HUDEP-2 (cell line): ENCODE data around the gene E2F8.

Source experiments
- DNase-seq, 76 experiments: peaks; one replicate each; lab custom pipeline; 2025; ENCODE audit not compliant: unreplicated experiment in 76 of 76; lab: John Stamatoyannopoulos, UW

The E2F8 gene

GRCh38 chr11:19225581-19225980 lies 15.2 kb downstream of the E2F8 start:
- no peak for DNase-seq

- no peak for DNase-seq
Measured at GRCh38 chr11:19225123-19225522, 15.6 kb downstream of the E2F8 start.

GRCh38 chr11:19220903-19221724 lies 19.6 kb downstream of the E2F8 start:
- no peak for DNase-seq

GRCh38 chr11:19218786-19219460 lies 21.8 kb downstream of the E2F8 start:
- no peak for DNase-seq

GRCh38 chr11:19218216-19218615 lies 22.5 kb downstream of the E2F8 start:
- no peak for DNase-seq

GRCh38 chr11:19216709-19217374 lies 23.9 kb downstream of the E2F8 start:
- no peak for DNase-seq

GRCh38 chr11:19216021-19216420 lies 24.7 kb downstream of the E2F8 start:
- no peak for DNase-seq

GRCh38 chr11:19209617-19210370 lies 31.0 kb downstream of the E2F8 start:
- DNase-seq = no peak

- DNase-seq = peak in 3 of 76 experiments; percentile 4 to 9 (median 6)
Measured at GRCh38 chr11:19208959-19209546, 31.7 kb downstream of the E2F8 start.

GRCh38 chr11:19208181-19208580 lies 32.6 kb downstream of the E2F8 start:
- DNase-seq = no peak

GRCh38 chr11:19204836-19205235 lies 35.9 kb downstream of the E2F8 start:
- DNase-seq = no peak

GRCh38 chr11:19201737-19202605 lies 38.8 kb downstream of the E2F8 start, which contains the start of gene CSRP3:
Gene CSRP3 (minus strand): TSS chr11:19201983. CDS start chr11:19192448, 9,535 bp downstream.
- no peak for DNase-seq

GRCh38 chr11:19200410-19201201 lies 40.1 kb downstream of the E2F8 start:
- peak in 61 of 76 experiments; percentile 5 to 76 (median 42) for DNase-seq

GRCh38 chr11:19199771-19200170 lies 41.0 kb downstream of the E2F8 start:
- DNase-seq = no peak

GRCh38 chr11:19199048-19199447 lies 41.7 kb downstream of the E2F8 start:
- DNase-seq = no peak

- no peak for DNase-seq
Measured at GRCh38 chr11:19196432-19196831, 44.3 kb downstream of the E2F8 start.

GRCh38 chr11:19194620-19195308 lies 46.0 kb downstream of the E2F8 start:
- DNase-seq = no peak

GRCh38 chr11:19193916-19194315 lies 46.8 kb downstream of the E2F8 start:
- no peak for DNase-seq
